A549 (cell line): ENCODE measurements around the gene RPL7A. TPM values are rescaled to one million over a fixed set of nuclear protein-coding genes. Genes with fewer than 3 reads are reported as not detected.

Source experiments
- ATAC-seq, 2 experiments: fragments of 200-7000 bp in 1 of 2; fragments of >200 bp in 1 of 2; cut with Nextera tagmentation in 1 of 2; cut with Tn5 transposase in 1 of 2; 3 replicates each; pipeline versions ENCODE4 v1.8.0 to v1.9.1; 2018 to 2020; ENCODE audit warnings: mild to moderate bottlenecking in 1 of 2, moderate library complexity in 1 of 2
- CTCF ChIA-PET: fragments of 300-600 bp; sonication (Branson Sonifier 250); formaldehyde crosslinking; extraction: SDS; loops from one replicate; lab custom pipeline; 2021; ENCODE audit warnings: antibody characterized with exemption, inconsistent platforms; lab: Yijun Ruan, JAX
- POLR2A ChIA-PET: fragments of 350-600 bp; formaldehyde crosslinking; extraction: SDS; loops from one replicate; lab custom pipeline; 2021; ENCODE audit warnings: antibody characterized with exemption, inconsistent platforms; lab: Yijun Ruan, JAX
- DNase-seq, 2 experiments: peaks; one replicate each; pipeline versions ENCODE4 v3.0.0 to v3.0.0-alpha.2; 2011 to 2016; ENCODE audit warnings: low read depth in 1 of 2, low spot score in 1 of 2
- FAIRE-seq: peaks from 2 replicates; lab custom pipeline; 2011; peaks lifted over from hg19 to GRCh38; lab: Jason Lieb, UNC
- H3K27ac ChIP-seq, 2 experiments: fragments of >200 bp; sonication (Bioruptor Twin); formaldehyde crosslinking; 3 replicates each; pipeline ENCODE4 v1.5.1; 2016 to 2017
- H3K4me1 ChIP-seq: fragments of >200 bp; sonication (Bioruptor Twin); formaldehyde crosslinking; 3 replicates; pipeline ENCODE4 v1.6.1; 2016
- H3K4me2 ChIP-seq: fragments of >200 bp; sonication (Bioruptor Twin); formaldehyde crosslinking; 3 replicates; pipeline ENCODE4 v1.6.1; 2016
- H3K4me3 ChIP-seq: fragments of >200 bp; sonication (Bioruptor Twin); formaldehyde crosslinking; 3 replicates; pipeline ENCODE4 v1.5.1; 2016
- H3K9me3 ChIP-seq: fragments of >200 bp; sonication (Bioruptor Twin); formaldehyde crosslinking; 3 replicates; pipeline ENCODE4 v1.6.1; 2016
- GATA3 ChIP-seq: IDR thresholded peaks from 2 replicates; pipeline ENCODE4 v1.6.1; 2012; ENCODE audit warnings: borderline replicate concordance
- HOXA7 ChIP-seq: fragments of 250-450 bp; sonication (Bioruptor Pico); IDR thresholded peaks from 2 replicates; pipeline ENCODE4 v1.5.0; 2020; ENCODE audit warnings: mild to moderate bottlenecking, moderate library complexity
- JUNB ChIP-seq: fragments of >200 bp; sonication (Bioruptor Twin); formaldehyde crosslinking; IDR thresholded peaks from 2 replicates; pipeline ENCODE4 v1.6.1; 2016
- MAFK ChIP-seq: fragments of 450-650 bp; IDR thresholded peaks from 2 replicates; pipeline ENCODE4 v1.6.1; 2014; ENCODE audit not compliant: partially characterized antibody
- MAX ChIP-seq: IDR thresholded peaks from 2 replicates; pipeline ENCODE4 v1.6.1; 2012
- POLR2A ChIP-seq: IDR thresholded peaks from 2 replicates; pipeline ENCODE4 v1.6.1; 2012; ENCODE audit warnings: mild to moderate bottlenecking, low read length
- RARB ChIP-seq: fragments of 250-450 bp; sonication (Bioruptor Pico); IDR thresholded peaks from 2 replicates; pipeline ENCODE4 v1.8.0; 2021; ENCODE audit warnings: mild to moderate bottlenecking, moderate library complexity
- TFCP2L1 ChIP-seq: fragments of 250-450 bp; sonication (Bioruptor Pico); IDR thresholded peaks from 2 replicates; pipeline ENCODE4 v1.5.0; 2021; ENCODE audit warnings: mild to moderate bottlenecking
- ZFP36 ChIP-seq: fragments of 450-650 bp; IDR thresholded peaks from 2 replicates; pipeline ENCODE4 v1.6.1; 2014; ENCODE audit warnings: borderline replicate concordance; ENCODE audit not compliant: partially characterized antibody
- WGBS: methylation state at CpG from one replicate; pipeline ENCODE4 v1.1.6; 2017; ENCODE audit errors: missing lambda C conversion rate; 5-methylcytosine and 5-hydroxymethylcytosine counted together
- polyA plus RNA-seq, 4 experiments: library from polyadenylated mRNA; depleted of rRNA in 3 of 4; stranded (reverse); fragments of >200 nt; fragmentation: RNase III in 1 of 4; extraction: RNeasy Plus Mini Kit Qiagen cat#74134 plus additional on column Dnase treatment in 1 of 4; gene quantifications; 2 replicates in 3 of 4; 3 replicates in 1 of 4; pipeline ENCODE4 v1.2.3, GENCODE V29; 2011 to 2017
- TF ChIP-seq, protein P1 (sequence below): fragments of 150-350 bp; IDR thresholded peaks from 2 replicates; pipeline ENCODE4 v1.6.1; 2014; ENCODE audit warnings: low read depth, mild to moderate bottlenecking, low read length
- TF ChIP-seq, protein P2 (sequence below): fragments of >200 bp; sonication (Bioruptor Twin); formaldehyde crosslinking; IDR thresholded peaks from 3 replicates; pipeline ENCODE4 v1.6.1; 2016
- TF ChIP-seq, protein P3 (sequence below): fragments of 250-450 bp; sonication (Bioruptor Pico); IDR thresholded peaks from 2 replicates; pipeline ENCODE4 v1.5.0; 2021; ENCODE audit warnings: mild to moderate bottlenecking, moderate library complexity, borderline replicate concordance

RPL7A gene
- polyA plus RNA-seq, 2 of the 4 experiments (the other 2 are of a cell fraction): 2,218 to 2,608 TPM

- TF ChIP-seq, protein P1, sequence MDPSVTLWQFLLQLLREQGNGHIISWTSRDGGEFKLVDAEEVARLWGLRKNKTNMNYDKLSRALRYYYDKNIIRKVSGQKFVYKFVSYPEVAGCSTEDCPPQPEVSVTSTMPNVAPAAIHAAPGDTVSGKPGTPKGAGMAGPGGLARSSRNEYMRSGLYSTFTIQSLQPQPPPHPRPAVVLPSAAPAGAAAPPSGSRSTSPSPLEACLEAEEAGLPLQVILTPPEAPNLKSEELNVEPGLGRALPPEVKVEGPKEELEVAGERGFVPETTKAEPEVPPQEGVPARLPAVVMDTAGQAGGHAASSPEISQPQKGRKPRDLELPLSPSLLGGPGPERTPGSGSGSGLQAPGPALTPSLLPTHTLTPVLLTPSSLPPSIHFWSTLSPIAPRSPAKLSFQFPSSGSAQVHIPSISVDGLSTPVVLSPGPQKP: no peak
- TF ChIP-seq TFCP2L1 (CRISPR knock-in tag) (no peak), MAFK (no peak)
Measured at GRCh38 chr9:133303266-133304157, 44.5 kb upstream of the RPL7A start (continued).

DNA sequence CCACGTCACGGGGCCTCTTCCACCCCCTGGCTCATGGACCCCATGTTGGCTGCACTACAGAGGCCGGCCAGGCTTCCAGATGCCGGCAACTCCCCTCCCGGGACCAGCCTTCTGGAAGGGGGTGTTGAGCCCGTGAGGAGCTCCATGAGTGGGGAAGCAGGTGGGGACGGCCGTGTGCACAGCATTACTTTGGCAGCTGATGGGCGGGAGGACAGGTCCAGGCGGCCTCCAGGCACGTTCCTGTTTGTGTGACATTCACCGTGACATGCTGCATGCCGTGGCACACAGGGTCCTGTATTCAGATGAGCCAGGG lies 43.9 kb upstream of the RPL7A start:
- DNase-seq (no peak), FAIRE-seq (no peak), ATAC-seq (no peak)
- H3K4me1 ChIP-seq: no peaks in the 10 kb centered on the region
- no peak overlapping the region for H3K27ac ChIP-seq
- no peak overlapping the region for H3K4me2 ChIP-seq
- TF ChIP-seq MAX (no peak), RARB (CRISPR knock-in tag) (no peak), ZFP36 (no peak), HOXA7 (CRISPR knock-in tag) (no peak), MAFK (no peak), POLR2A (no peak), JUNB (no peak)
- TF ChIP-seq, protein P2, sequence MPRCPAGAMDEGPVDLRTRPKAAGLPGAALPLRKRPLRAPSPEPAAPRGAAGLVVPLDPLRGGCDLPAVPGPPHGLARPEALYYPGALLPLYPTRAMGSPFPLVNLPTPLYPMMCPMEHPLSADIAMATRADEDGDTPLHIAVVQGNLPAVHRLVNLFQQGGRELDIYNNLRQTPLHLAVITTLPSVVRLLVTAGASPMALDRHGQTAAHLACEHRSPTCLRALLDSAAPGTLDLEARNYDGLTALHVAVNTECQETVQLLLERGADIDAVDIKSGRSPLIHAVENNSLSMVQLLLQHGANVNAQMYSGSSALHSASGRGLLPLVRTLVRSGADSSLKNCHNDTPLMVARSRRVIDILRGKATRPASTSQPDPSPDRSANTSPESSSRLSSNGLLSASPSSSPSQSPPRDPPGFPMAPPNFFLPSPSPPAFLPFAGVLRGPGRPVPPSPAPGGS: no peak
- TF ChIP-seq, protein P3, sequence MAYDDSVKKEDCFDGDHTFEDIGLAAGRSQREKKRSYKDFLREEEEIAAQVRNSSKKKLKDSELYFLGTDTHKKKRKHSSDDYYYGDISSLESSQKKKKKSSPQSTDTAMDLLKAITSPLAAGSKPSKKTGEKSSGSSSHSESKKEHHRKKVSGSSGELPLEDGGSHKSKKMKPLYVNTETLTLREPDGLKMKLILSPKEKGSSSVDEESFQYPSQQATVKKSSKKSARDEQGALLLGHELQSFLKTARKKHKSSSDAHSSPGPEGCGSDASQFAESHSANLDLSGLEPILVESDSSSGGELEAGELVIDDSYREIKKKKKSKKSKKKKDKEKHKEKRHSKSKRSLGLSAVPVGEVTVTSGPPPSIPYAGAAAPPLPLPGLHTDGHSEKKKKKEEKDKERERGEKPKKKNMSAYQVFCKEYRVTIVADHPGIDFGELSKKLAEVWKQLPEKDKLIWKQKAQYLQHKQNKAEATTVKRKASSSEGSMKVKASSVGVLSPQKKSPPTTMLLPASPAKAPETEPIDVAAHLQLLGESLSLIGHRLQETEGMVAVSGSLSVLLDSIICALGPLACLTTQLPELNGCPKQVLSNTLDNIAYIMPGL: no peak
- WGBS: 65% methylated on average over 9 of the region's 13 CpGs
- H3K4me3 ChIP-seq: no peak overlapping the region
- ChIA-PET CTCF (interaction anchor here (1.2 to 1.4 kb wide), 3 partner anchors 22 to 118 kb away, joined by 3 to 5 read pairs (median 3); no protein-coding TSS in a partner anchor), POLR2A (no interaction called here)
- H3K9me3 ChIP-seq: 0 out of 3 replicates have a peak, but pooled peaks cover under 1% of the 10 kb centered on the region

- FAIRE-seq (no peak), ATAC-seq (no peak), DNase-seq (no peak)
- no peak for TF ChIP-seq HOXA7 (CRISPR knock-in tag)
- ChIA-PET CTCF (interaction anchor here (1.4 kb wide), 1 partner anchor 22 kb away, joined by 3 read pairs; no protein-coding TSS in a partner anchor), POLR2A (no interaction called here)
- H3K4me3 ChIP-seq: no peak overlapping the region
- H3K4me2 ChIP-seq: no peak overlapping the region
- H3K4me1 ChIP-seq: no peaks in the 10 kb centered on the region
- H3K9me3 ChIP-seq: peaks cover 6% of the 10 kb centered on the region; the same call in 1 of the 3 replicates
- H3K27ac ChIP-seq: no peak overlapping the region
- 83% methylated on average over 32 of the region's 38 CpGs for WGBS
Measured at GRCh38 chr9:133304477-133305377, 43.3 kb upstream of the RPL7A start.

DNA sequence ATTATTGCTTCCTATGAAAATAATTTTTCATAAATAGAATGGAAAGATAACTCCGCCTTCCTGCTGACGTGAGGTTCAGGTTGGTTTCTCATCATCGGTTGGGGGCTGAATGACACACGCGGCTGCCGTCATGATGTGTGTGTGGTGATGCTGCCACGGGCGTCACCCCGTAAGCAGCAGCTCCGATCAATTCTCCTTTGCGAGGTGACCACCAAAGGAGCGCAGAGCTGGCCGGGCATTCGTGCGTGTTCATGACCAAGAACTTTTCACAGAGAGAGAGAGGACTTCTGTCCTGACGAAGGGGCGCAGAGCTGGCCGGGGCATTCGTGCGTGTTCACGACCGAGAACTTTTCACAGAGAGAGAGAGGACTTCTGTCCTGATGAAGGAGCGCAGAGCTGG lies 42.3 kb upstream of the RPL7A start:
- no peak overlapping the region for H3K4me3 ChIP-seq
- CTCF ChIA-PET: interaction anchor here (1.2 to 2.7 kb wide), 3 partner anchors 24 to 181 kb away, joined by 3 to 11 read pairs (median 3); no protein-coding TSS in a partner anchor
- FAIRE-seq: no peak

More for the DNA sequence above, 42.3 kb upstream of the RPL7A start:
- Histone ChIP-seq H3K9me3 (peaks cover 10% of the 10 kb centered on the region; the same call in 2 of the 3 replicates), H3K4me1 (no peaks in the 10 kb centered on the region), H3K27ac (no peak overlapping the region)
- DNase-seq: no peak
- 77% methylated on average over 18 of the region's 23 CpGs for WGBS
- POLR2A ChIA-PET: no interaction called here
- TF ChIP-seq GATA3: no peak
- TF ChIP-seq, all 56 proteins: peak for 0
- no peak for ATAC-seq
- no peak overlapping the region for H3K4me2 ChIP-seq
